ENCODE results near the gene FCRL6.

FCRL6 gene

GRCh38 chr1:159802111-159802510, at the start of gene FCRL6:
FCRL6 (plus strand) TSS chr1:159802360; CDS start chr1:159802425, 65 bp downstream.
- DNase-seq (ENCODE audit: low spot score) = no peak

GRCh38 chr1:159753386-159753785, 48.8 kb upstream of the FCRL6 start:
- no peak for DNase-seq (ENCODE audit: low spot score)

- no peak for DNase-seq (ENCODE audit: low spot score)
Measured at GRCh38 chr1:159755451-159756007, 46.6 kb upstream of the FCRL6 start.

GRCh38 chr1:159756397-159756796, 45.8 kb upstream of the FCRL6 start:
- no peak for DNase-seq (ENCODE audit: low spot score)

GRCh38 chr1:159763686-159764085, 38.5 kb upstream of the FCRL6 start:
- DNase-seq (ENCODE audit: low spot score) = no peak

- DNase-seq (ENCODE audit: low spot score) = no peak
Measured at GRCh38 chr1:159765806-159766205, 36.4 kb upstream of the FCRL6 start.

GRCh38 chr1:159771127-159771895, 30.8 kb upstream of the FCRL6 start:
- no peak for DNase-seq (ENCODE audit: low spot score)

GRCh38 chr1:159774465-159774864, 27.7 kb upstream of the FCRL6 start:
- DNase-seq (ENCODE audit: low spot score) = no peak

- no peak for DNase-seq (ENCODE audit: low spot score)
Measured at GRCh38 chr1:159775716-159776115, 26.4 kb upstream of the FCRL6 start.

- DNase-seq (ENCODE audit: low spot score) = no peak
Measured at GRCh38 chr1:159778266-159778665, 23.9 kb upstream of the FCRL6 start.

- no peak for DNase-seq (ENCODE audit: low spot score)
Measured at GRCh38 chr1:159779403-159779851, 22.7 kb upstream of the FCRL6 start.

- peak; percentile 84 for DNase-seq (ENCODE audit: low spot score)
Measured at GRCh38 chr1:159780583-159781582, 21.3 kb upstream of the FCRL6 start, which contains the start of gene DUSP23. DUSP23 (plus strand) TSS chr1:159780962; CDS start chr1:159781101, 139 bp downstream.

GRCh38 chr1:159781992-159782391, 20.2 kb upstream of the FCRL6 start:
- no peak for DNase-seq (ENCODE audit: low spot score)

- DNase-seq (ENCODE audit: low spot score) = no peak
Measured at GRCh38 chr1:159783724-159784123, 18.4 kb upstream of the FCRL6 start.

- no peak for DNase-seq (ENCODE audit: low spot score)
Measured at GRCh38 chr1:159786465-159786864, 15.7 kb upstream of the FCRL6 start.

GRCh38 chr1:159786966-159787365, 15.2 kb upstream of the FCRL6 start:
- DNase-seq (ENCODE audit: low spot score) = no peak

- peak; percentile 28 for DNase-seq (ENCODE audit: low spot score)
Measured at GRCh38 chr1:159790237-159790917, 11.8 kb upstream of the FCRL6 start.

GRCh38 chr1:159791031-159791430, 11.1 kb upstream of the FCRL6 start:
- no peak for DNase-seq (ENCODE audit: low spot score)

GRCh38 chr1:159791461-159791860, 10.7 kb upstream of the FCRL6 start:
- DNase-seq (ENCODE audit: low spot score) = no peak

- no peak for DNase-seq (ENCODE audit: low spot score)
Measured at GRCh38 chr1:159795534-159795933, 6.6 kb upstream of the FCRL6 start.

GRCh38 chr1:159798893-159799292, 3.3 kb upstream of the FCRL6 start:
- DNase-seq (ENCODE audit: low spot score) = peak; percentile 48

Data from hematopoietic multipotent progenitor cell treated with erythropoietin and hydrocortisone succinate and interleukin-3 and kit ligand, for 15 days (in vitro differentiated cells).